Neural progenitor cell (in vitro differentiated cells): ENCODE results near the gene THBS3. TPM values are rescaled to one million over a fixed set of nuclear protein-coding genes. Genes with fewer than 3 reads are reported as not detected.

Experiments
- DNase-seq: peaks from one replicate; pipeline ENCODE4 v3.0.0-alpha.2; 2016; ENCODE audit warnings: low spot score
- H2AFZ ChIP-seq: fragments of 200-600 bp; sonication (generic); replicated peaks from 2 replicates; pipeline ENCODE4 v1.6.1; 2016; ENCODE audit warnings: antibody characterized with exemption
- H3F3A ChIP-seq: fragments of 200-600 bp; sonication (generic); 2 replicates; pipeline ENCODE4 v1.6.1; 2016; ENCODE audit warnings: antibody characterized with exemption, low read depth
- H3K27ac ChIP-seq: fragments of 200-600 bp; sonication (generic); 2 replicates; pipeline ENCODE4 v1.5.1; 2016; ENCODE audit warnings: mild to moderate bottlenecking
- H3K27me3 ChIP-seq: fragments of 200-600 bp; sonication (generic); 2 replicates; pipeline ENCODE4 v1.6.1; 2016; ENCODE audit warnings: mild to moderate bottlenecking, moderate library complexity
- H3K36me3 ChIP-seq: fragments of 200-600 bp; sonication (generic); 2 replicates; pipeline ENCODE4 v1.5.1; 2016
- H3K4me1 ChIP-seq: fragments of 200-600 bp; sonication (generic); 2 replicates; pipeline ENCODE4 v1.6.1; 2016; ENCODE audit warnings: mixed run types
- H3K4me2 ChIP-seq: fragments of 200-600 bp; sonication (generic); 2 replicates; pipeline ENCODE4 v1.6.1; 2016
- H3K4me3 ChIP-seq: fragments of 200-600 bp; sonication (generic); 2 replicates; pipeline ENCODE4 v1.5.1; 2016
- H3K79me2 ChIP-seq: fragments of 200-600 bp; sonication (generic); 2 replicates; pipeline ENCODE4 v1.6.1; 2016; ENCODE audit warnings: low read depth
- H3K9ac ChIP-seq: fragments of 200-600 bp; sonication (generic); 2 replicates; pipeline ENCODE4 v1.6.1; 2016
- H3K9me3 ChIP-seq: fragments of 200-600 bp; sonication (generic); 2 replicates; pipeline ENCODE4 v1.5.1; 2016; ENCODE audit warnings: low read depth
- H4K20me1 ChIP-seq: fragments of 200-600 bp; sonication (generic); 2 replicates; pipeline ENCODE4 v1.6.1; 2016; ENCODE audit warnings: low read depth
- H3K27ac Mint-ChIP-seq: 3 replicates; pipeline ENCODE4 v1.8.0; 2021; ENCODE audit warnings: mixed read lengths
- H3K27me3 Mint-ChIP-seq: 2 replicates; pipeline ENCODE4 v1.8.0; 2022; ENCODE audit warnings: low read depth, mild to moderate bottlenecking, inconsistent platforms, moderate library complexity, mixed read lengths; ENCODE audit not compliant: insufficient read depth
- H3K36me3 Mint-ChIP-seq: 3 replicates; pipeline ENCODE4 v1.8.0; 2021; ENCODE audit warnings: mixed read lengths
- H3K4me1 Mint-ChIP-seq: 3 replicates; pipeline ENCODE4 v1.8.0; 2021; ENCODE audit warnings: mixed read lengths
- H3K4me3 Mint-ChIP-seq: 3 replicates; pipeline ENCODE4 v1.8.0; 2021; ENCODE audit warnings: mild to moderate bottlenecking, moderate library complexity, mixed read lengths
- H3K9me3 Mint-ChIP-seq: 3 replicates; pipeline ENCODE4 v1.8.0; 2020; ENCODE audit warnings: mixed read lengths
- EZH2 ChIP-seq: fragments of 200-600 bp; sonication (generic); IDR thresholded peaks from 2 replicates; pipeline ENCODE4 v1.6.1; 2017; ENCODE audit warnings: antibody characterized with exemption, mild to moderate bottlenecking, moderate library complexity
- EZH2phosphoT487 ChIP-seq: fragments of 200-600 bp; sonication (generic); IDR thresholded peaks from 2 replicates; pipeline ENCODE4 v1.6.1; 2017; ENCODE audit warnings: antibody characterized with exemption
- total RNA-seq: library from RNA; depleted of rRNA; stranded (reverse); fragments of >200 nt; gene quantifications from 2 replicates; pipeline ENCODE4 v1.2.3, GENCODE V29; 2015; ENCODE audit warnings: low replicate concordance
- TF ChIP-seq, protein P1 (sequence below): fragments of 200-600 bp; sonication (generic); IDR thresholded peaks from 2 replicates; pipeline ENCODE4 v1.5.1; 2017; ENCODE audit warnings: antibody characterized with exemption, mild to moderate bottlenecking

THBS3 gene
- total RNA-seq, 1 donor from 2014 or later, result 19.3 TPM

GRCh38 chr1:155177918-155178281 is 29.8 kb downstream of the THBS3 start:
- Histone ChIP-seq H3K9ac (no peak overlapping the region), H3K9me3 (no peaks in the 10 kb centered on the region), H4K20me1 (no peaks in the 10 kb centered on the region), H3F3A (peaks cover 36% of the 10 kb centered on the region), H2AFZ (no peak overlapping the region), H3K36me3 (no peaks in the 10 kb centered on the region), H3K4me2 (no peak overlapping the region), H3K27me3 (no peaks in the 10 kb centered on the region), H3K4me3 (no peak overlapping the region), H3K79me2 (peaks cover 8% of the 10 kb centered on the region), H3K27ac (no peak overlapping the region), H3K4me1 (no peaks in the 10 kb centered on the region)
- Mint-ChIP-seq H3K9me3 (no peaks in the 10 kb centered on the region), H3K27ac (no peak overlapping the region), H3K4me3 (peak overlapping the region; percentile 42), H3K27me3 (peaks cover 13% of the 10 kb centered on the region), H3K4me1 (peaks cover 31% of the 10 kb centered on the region), H3K36me3 (peaks cover 21% of the 10 kb centered on the region)
- TF ChIP-seq, protein P1, sequence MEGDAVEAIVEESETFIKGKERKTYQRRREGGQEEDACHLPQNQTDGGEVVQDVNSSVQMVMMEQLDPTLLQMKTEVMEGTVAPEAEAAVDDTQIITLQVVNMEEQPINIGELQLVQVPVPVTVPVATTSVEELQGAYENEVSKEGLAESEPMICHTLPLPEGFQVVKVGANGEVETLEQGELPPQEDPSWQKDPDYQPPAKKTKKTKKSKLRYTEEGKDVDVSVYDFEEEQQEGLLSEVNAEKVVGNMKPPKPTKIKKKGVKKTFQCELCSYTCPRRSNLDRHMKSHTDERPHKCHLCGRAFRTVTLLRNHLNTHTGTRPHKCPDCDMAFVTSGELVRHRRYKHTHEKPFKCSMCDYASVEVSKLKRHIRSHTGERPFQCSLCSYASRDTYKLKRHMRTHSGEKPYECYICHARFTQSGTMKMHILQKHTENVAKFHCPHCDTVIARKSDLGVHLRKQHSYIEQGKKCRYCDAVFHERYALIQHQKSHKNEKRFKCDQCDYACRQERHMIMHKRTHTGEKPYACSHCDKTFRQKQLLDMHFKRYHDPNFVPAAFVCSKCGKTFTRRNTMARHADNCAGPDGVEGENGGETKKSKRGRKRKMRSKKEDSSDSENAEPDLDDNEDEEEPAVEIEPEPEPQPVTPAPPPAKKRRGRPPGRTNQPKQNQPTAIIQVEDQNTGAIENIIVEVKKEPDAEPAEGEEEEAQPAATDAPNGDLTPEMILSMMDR, result no peak
- TF ChIP-seq EZH2, result no peak
- TF ChIP-seq EZH2phosphoT487, result no peak
- no peak for DNase-seq

- Histone ChIP-seq H3F3A (peaks cover 41% of the 10 kb centered on the region), H3K27me3 (no peaks in the 10 kb centered on the region), H3K9me3 (no peaks in the 10 kb centered on the region), H4K20me1 (no peaks in the 10 kb centered on the region), H3K4me2 (no peak overlapping the region), H3K79me2 (peaks cover 12% of the 10 kb centered on the region), H2AFZ (no peak overlapping the region), H3K9ac (no peak overlapping the region), H3K27ac (no peak overlapping the region), H3K4me1 (peaks cover 2% of the 10 kb centered on the region), H3K36me3 (no peaks in the 10 kb centered on the region), H3K4me3 (no peak overlapping the region)
- Mint-ChIP-seq H3K27me3 (peaks cover 13% of the 10 kb centered on the region), H3K27ac (no peak overlapping the region), H3K4me1 (peaks cover 33% of the 10 kb centered on the region), H3K9me3 (no peaks in the 10 kb centered on the region), H3K4me3 (peak overlapping the region; percentile 42), H3K36me3 (peaks cover 20% of the 10 kb centered on the region)
- no peak for DNase-seq
- no peak for TF ChIP-seq EZH2
- TF ChIP-seq EZH2phosphoT487, result no peak
- TF ChIP-seq, protein P1, result no peak
Observed at GRCh38 chr1:155177192-155177917, 30.3 kb downstream of the THBS3 start.

- no peak overlapping the region for H3K27ac ChIP-seq
- Mint-ChIP-seq H3K4me1 (peaks cover 39% of the 10 kb centered on the region), H3K36me3 (peaks cover 17% of the 10 kb centered on the region), H3K27ac (no peak overlapping the region), H3K9me3 (no peaks in the 10 kb centered on the region), H3K4me3 (peak overlapping the region; percentile 74), H3K27me3 (peaks cover 16% of the 10 kb centered on the region)
- H3K4me2 ChIP-seq, result no peak overlapping the region
- TF ChIP-seq EZH2phosphoT487 (no peak), EZH2 (no peak)
- TF ChIP-seq, protein P1, result peak; percentile 78
- H3F3A ChIP-seq, result peaks cover 49% of the 10 kb centered on the region
- no peak overlapping the region for H3K4me3 ChIP-seq
- peak; percentile 77 for DNase-seq
- H3K36me3 ChIP-seq, result no peaks in the 10 kb centered on the region
- H3K9ac ChIP-seq, result no peak overlapping the region
- H4K20me1 ChIP-seq, result no peaks in the 10 kb centered on the region
- H2AFZ ChIP-seq, result no peak overlapping the region
- peaks cover 8% of the 10 kb centered on the region for H3K4me1 ChIP-seq
- no peaks in the 10 kb centered on the region for H3K27me3 ChIP-seq
- H3K9me3 ChIP-seq, result no peaks in the 10 kb centered on the region
- H3K79me2 ChIP-seq, result peaks cover 19% of the 10 kb centered on the region
Observed at GRCh38 chr1:155176544-155177071, 31.1 kb downstream of the THBS3 start.
